Pulmonary artery endothelial cell (primary cell): Measurements from ENCODE around the gene RAB44. TPM values are rescaled to one million over a fixed set of nuclear protein-coding genes. Genes with fewer than 3 reads are reported as not detected.
"Not testable (repeated sequence)": the region's sequence is repeated elsewhere in the genome, so short reads cannot be mapped to it uniquely, and the experiment has no call there.

ENCODE experiments used
- DNase-seq: peaks from one replicate; pipeline ENCODE4 v3.0.0-alpha.2; 2011; ENCODE audit warnings: low read depth, low spot score
- total RNA-seq: library from RNA; depleted of rRNA; stranded (reverse); fragments of >200 nt; gene quantifications from 2 replicates; pipeline ENCODE4 v1.2.3, GENCODE V29; 2014

Gene RAB44
- total RNA-seq, 1 donor from 2014 or later = not detected

DNA sequence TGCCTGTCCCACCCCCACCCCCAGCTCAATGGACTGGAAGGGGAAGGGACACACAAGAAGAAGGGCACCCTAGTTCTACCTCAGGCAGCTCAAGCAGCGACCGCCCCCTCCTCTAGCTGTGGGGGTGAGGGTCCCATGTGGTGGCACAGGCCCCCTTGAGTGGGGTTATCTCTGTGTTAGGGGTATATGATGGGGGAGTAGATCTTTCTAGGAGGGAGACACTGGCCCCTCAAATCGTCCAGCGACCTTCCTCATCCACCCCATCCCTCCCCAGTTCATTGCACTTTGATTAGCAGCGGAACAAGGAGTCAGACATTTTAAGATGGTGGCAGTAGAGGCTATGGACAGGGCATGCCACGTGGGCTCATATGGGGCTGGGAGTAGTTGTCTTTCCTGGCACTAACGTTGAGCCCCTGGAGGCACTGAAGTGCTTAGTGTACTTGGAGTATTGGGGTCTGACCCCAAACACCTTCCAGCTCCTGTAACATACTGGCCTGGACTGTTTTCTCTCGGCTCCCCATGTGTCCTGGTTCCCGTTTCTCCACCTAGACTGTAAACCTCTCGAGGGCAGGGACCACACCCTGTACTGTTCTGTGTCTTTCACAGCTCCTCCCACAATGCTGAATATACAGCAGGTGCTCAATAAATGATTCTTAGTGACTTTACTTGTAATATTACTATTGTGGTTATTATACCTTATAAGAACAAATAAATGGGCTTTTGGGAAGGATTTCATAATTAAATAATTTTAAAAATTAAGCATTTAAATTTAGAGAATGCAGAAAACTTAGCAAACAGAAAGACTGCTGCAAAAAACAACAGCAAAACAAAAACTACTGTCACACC is 10.7 kb upstream of the RAB44 start:
- no peak for DNase-seq

DNA sequence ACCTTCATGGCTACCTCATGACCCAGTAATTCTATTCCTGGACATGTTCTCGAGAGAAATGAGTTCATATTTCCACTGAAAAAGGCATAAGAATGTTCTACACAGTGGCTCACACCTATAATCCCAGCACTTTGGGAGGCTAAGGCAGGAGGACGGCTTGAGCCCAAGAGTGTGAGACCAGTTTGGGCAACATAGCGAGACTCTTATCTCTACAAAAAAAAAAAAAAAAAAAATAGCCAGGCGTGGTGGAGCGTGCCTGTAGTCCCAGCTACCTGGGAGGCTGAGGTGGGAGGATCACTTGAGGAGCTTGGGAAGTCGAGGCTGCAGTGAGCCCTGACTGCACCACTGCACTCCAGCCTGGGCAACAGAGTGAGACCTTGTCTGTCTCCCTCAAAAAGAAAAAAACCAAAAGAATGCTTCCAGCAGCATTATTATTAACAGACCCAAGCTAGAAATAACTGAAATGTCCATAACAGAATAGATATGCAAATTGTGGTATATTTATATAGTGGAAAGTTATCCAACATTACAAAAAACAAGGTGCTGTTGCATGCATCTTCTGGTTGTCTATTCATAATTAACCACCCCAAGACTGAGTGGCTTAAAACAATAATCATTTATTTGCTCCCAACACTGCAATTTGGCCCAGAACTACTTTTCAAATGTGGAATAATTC is 9.4 kb upstream of the RAB44 start:
- DNase-seq = no peak

DNA sequence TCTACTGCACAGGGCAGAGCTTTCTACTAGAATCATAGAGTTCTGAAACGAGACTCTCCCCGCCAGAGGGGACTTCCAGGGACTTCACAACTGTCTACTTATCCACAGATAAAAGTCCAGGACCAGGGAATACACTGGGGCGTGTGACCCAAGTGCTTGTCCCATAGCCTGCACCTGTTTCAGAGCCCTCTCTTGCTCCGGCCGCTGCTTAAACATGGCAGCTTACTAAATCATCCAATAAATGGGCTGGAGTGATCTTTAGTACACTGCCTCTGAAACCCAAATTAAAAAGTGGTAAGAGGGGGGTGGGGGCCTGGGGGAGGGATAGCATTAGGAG is 8.9 kb upstream of the RAB44 start:
- DNase-seq = no peak

DNA sequence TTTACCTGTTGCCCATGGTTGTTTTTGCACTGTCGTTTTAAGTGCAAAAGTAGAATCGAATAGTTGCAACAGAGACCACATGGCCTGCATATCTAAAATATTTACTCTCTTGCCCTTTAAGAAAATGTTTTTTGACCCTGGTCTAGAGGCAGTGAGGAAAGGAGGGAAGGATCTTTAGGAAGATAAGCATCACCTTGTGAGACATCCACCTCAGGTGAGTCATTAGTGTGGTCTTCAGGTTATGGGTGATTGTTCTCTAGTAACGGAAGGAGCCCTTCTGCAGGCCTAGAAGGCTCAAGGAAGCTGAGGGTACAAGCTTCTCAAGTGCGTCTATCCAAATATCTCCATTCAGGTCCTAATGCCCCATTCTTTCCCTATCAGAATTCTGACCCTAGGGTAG is 6.6 kb upstream of the RAB44 start:
- no peak for DNase-seq

DNA sequence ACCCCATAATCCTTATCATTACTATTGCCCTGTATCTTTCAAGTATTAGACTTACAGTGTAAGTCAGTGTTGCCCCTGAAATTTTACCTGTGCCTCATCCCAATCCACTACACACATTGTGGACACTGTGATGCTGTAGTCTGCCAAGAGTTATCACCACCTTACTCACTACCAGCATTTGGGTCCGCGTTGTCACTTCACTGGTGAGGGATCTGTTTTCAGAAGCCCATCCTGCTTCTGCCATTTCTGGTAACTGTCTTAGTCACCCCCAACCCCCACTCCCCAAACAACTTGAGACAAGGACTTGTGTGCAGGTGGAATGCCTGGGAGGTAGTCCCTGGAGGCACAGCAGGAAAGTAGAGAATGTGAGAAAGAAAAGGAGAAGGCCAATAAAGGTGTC is 6.0 kb upstream of the RAB44 start:
- no peak for DNase-seq

DNA sequence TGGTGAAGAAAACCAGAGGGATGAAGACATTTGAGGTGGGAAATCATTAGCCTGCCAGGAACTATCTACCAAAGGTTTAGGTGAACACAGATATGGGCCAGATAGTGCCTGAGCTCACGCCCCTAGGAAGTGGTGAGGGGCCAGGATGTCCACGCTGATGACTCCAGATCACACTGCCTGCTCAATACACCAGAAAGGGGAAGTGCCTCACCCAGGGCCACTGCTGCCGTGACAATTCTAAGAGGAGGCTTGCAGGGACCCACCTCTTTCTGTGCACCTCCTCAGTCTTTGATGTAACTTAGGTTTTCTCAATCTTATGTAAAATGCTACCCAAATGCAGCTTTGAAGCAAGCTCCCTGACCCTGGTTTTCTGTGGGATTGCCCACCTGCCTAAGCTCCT is 5.4 kb upstream of the RAB44 start:
- no peak for DNase-seq

DNA sequence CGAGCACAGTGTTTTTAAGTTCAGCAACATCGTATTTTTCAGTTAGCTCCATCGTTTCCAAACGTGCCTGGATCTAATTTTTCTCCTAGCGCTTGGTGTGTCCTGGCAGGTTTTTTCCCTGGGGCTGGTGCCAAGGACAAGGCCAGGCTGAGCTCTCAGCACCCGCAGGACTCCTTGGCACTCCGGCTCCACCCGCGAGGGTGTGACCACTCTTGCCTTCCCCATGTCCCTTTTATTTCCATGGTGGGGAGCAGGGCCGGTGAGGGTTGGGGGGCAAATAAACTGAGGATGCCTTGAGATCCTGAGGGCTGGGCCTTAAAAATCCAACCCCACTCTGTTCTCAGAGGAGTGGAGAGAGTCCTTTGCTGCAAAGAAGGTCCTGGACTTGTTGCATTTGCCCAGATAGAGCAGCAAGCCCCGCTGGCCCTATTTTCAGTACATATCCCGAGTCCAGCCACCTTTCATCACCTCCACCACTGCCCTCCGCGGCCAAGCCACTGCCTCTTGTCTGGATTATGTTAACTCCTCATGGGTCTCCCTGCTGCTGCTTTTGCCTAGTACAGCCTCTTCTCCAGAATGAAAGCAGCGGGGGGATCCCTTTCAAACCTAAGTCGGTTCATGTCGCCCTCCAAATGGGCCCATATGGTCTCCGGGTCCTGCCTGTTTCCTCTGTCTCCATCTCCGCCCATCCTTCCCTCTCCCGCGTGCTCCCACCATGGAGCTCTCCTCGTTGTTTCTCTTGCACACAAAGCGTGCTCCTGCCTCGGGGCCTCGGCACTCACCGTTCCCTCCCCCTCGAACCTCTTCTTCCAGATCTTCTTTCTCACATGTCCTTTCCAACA is 4.5 kb upstream of the RAB44 start:
- no peak for DNase-seq

DNA sequence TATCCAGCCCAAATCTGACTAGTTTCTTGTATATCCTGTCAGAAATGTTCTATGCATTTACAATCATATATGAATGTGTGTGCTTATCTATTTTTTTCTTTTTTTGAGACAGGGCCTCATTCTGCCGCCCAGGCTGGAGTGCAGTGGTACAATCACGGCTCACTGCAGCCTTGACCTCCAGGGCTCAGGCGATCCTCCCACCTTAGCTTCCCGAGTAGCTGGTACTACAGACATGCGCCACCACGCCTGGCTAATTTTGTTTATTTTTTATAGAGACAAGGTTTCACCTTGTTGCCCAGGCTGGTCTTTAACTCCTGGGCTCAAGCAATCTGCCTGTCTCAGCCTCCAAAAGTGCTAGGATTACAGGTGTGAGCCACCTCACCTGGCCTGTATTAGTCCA is 3.0 kb upstream of the RAB44 start:
- no peak for DNase-seq

DNA sequence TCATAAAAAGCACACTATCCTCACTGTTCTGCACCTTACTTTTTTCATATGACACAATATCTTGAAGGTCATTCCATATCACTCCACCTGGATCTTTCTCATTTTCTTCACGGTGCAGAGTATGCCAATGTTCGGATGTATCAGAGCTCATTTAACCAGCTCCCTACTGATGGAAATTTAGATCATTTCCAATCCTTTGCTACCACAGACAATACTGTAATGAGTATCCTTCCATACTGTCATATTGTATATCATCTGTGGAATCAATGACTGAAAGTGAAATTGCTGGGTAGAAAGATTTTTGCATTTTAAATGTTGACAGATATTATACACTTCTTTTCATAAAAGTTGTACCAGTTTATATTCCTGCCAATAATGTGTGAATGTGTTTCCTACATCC is 2.2 kb upstream of the RAB44 start:
- no peak for DNase-seq

DNA sequence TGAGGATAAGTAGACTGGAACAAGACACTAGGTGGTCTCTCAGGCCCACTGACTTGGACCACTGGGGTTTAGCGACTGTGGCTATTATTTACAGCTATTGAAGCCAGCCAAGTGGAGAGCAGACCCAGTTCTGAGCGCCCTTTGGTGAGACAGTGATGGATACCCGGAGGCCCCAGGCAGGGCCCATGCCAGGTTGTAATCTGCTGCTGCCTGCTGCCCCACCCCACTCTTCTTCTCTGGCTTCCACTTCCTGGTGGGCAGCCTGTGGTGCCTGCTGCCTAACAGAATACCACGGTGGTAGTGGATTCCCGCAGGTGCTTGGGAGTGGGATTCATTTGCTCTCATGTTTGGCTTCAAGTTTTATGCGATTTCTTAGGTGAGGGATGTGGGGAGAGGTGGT is 570 bp downstream of the RAB44 start:
- no peak for DNase-seq

DNA sequence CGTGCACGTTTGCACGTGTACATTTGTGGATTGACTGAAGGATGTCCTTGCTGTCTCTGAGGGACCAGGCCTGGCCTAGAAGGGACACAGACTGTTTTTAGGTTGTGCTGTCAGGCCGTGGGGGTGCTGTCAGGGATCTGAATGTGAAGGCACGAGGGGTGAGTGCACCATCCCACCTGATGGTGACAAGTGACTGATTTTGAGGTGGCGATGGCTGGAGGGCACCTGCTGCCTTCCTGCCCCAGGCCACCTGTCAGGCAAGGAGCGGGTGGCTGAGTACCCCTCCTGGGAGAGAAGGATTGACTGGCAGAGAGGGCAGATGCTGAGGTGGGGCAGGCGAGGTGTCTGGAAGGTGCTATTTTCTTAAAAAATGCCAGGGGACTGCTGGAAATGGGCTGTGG is 1.2 kb downstream of the RAB44 start:
- DNase-seq = no peak

DNA sequence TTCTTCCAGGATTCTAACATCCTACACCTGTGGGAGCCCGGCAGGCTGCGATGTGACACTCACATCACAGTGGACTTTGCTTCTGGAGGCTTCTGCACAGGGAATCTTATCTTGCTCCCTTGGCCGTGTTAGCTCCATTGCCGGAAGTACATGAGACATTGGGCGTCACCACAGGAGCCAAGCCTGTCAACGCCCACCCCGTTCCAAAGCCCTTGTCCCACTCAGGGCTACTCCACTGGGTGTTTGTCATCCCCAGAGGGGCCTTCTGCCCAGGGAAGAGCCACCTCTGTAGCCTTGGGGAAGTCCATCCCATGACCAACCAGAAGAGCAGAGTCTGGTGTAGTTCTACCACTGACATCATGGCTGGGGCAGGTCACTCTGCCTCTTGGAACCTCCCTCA is 1.7 kb downstream of the RAB44 start:
- no peak for DNase-seq

DNA sequence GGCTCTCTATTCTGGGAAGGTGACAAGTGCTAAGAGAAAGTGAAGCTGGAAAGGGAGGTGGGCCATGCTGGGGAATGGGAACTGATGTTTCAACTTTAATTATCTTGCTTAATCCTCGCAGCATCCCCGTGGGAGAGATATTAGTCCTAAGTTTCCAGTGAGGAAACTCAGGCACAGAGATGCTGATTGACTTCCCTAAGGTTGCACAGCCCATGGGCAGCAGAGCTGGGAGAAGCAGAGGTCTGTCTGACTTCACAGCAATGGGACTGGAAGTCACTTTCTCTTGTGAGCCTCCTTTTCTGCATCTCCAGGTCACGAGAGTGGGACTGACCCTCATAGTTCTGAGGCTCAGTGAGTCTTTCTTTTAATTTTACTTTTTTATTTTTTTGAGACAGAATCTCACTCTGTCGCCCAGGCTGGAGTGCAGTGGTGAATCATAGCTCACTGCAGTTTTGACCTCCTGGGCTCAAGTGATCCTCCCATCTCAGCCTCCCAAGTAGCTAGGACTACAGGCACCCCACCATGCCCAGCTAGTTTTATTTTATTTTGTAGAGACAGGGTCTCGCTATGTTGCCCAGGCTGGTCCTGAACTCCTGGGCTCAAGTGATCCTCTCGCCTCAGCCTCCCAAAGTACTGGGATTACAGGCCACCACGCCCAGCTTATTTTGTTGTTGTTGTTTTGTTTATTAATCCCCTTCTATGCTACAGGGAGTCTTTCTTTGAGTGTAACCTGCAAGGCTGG is 2.6 kb downstream of the RAB44 start:
- no peak for DNase-seq

DNA sequence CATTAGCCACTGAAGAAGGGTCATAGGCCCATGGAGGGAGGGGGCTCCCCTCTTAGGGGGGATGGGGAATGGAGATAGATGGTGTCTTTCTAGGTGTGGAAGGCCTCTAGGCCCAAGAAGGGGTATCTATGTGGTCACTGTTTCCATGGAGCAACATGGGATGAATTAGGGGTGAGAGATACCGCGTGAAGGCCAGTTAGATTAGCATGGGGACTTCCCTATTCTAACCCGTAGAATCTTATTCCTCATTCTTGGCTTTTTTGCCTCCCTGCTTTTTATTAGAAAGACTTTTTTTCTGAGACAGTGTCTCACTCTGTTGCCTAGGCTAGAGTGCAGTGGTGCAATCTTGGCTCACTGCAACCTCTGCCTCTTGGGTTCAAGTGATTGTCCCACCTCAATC is 3.2 kb downstream of the RAB44 start:
- DNase-seq = no peak

DNA sequence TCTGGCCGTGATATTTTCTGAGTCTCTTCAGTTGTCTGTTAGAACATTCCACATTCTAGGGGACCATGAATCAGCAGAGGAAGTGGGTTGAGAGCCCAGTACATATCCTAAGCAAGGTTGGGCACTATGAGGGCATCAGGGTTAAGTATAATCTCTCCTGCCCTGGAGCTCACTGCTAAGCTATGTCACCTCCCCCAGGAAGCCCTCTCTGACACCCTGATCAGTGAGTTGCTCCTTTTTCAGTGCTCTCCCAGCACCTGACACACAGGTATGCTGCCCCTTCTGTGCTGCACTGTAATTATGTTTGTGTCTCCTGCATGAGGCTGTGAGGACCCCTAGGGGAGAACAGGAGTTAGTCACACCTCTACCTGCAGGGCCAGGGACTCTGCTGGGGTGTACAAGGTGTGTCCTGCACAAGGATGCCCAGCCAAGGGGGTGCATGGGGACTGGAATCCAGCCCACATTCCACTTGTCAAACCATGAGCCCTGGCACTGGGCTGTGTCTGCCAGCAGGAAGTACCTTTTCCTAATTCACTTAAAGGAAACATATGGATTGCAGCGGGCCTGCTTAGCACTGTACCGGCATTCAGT is 3.9 kb downstream of the RAB44 start:
- no peak for DNase-seq

DNA sequence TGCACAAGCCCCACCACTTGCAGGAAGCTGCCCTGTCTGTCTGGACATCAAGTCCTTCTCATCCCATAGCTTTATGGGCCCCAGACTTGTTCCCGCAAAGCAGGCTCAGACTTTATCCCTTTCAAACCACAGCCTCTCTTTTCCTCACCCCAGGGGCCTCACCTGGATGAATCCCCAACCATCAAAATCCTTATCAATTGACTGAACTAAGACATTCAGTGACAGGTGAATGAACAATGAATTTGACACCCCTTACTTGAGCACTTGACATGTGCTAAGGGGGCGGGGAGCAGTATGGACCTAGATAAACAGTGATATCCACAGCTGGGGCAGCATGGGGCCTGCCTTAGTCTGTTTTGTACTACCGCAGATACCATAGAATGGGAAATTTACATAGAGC is 5.0 kb downstream of the RAB44 start:
- no peak for DNase-seq

DNA sequence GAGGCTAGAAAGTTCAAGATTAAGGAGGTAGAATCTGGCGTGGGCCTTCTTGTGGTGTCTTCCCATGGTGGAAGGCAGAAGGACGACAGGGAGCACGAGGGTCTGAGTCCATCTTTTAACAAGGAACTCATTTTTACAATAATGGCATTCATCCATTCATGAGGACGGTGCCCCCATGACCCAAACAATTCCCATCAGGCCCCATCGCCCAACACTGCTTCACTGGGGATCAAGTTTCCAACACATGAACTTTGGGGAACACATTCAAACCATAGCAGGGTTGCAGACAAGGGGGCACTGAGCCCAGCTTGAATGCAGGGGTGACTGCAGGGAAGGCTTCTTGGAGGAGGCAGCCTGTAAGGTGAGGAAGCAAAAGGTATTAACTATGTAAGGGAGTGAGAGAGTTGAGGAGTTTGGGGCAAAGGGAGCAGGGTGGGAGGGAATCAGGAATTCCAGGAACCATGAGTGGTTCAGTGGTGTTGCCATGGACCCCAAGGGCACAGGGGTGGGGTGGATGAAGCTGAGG is 5.5 kb downstream of the RAB44 start:
- no peak for DNase-seq

DNA sequence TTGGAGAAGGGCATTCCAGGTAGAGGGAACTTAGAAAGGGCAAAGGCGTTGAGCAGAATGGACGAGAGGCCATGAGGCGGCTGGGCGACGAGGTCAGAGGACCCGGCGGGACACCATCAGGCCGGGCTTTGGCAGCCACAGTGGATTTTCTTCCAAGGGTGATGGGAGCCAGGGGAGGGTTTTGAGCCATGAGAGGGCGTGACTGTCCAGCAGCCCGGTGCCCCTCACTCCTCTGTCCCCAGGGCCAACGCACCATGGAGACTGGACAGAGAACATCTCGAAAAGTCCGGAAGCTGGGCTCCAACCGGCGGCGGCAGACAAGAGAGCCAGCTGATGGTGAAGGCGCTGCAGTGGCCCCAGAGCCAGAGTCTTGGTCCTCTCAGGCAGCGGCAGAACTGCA is 6.4 kb downstream of the RAB44 start:
- DNase-seq = no peak

DNA sequence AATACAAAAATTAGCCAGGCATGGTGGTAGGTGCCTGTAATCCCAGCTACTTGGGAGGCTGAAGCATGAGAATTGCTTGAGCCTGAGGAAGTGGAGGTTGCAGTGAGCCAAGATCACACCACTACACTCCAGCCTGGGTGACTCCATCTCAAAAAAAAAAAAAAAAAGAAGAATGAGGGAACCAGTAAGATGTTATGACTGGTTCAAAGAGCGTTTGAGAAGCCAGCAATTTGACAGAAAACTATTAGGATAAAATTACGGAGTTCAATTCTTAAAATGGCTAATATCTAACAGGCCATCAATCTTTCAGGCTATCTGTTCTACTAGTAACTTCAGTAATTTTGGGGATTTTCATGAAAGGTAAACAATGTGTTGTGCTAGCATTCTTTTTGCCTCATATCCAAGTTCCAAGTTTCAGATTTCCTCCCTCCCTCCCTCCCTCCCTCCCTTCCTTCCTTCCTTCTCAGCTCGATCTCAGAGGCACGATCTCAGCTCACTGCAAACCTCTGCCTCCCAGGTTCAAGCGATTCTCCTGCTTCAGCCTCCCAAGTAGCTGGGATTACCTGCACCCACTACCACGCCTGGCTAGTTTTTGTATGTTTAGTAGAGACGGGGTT is 7.4 kb downstream of the RAB44 start:
- DNase-seq = not testable (repeated sequence)

DNA sequence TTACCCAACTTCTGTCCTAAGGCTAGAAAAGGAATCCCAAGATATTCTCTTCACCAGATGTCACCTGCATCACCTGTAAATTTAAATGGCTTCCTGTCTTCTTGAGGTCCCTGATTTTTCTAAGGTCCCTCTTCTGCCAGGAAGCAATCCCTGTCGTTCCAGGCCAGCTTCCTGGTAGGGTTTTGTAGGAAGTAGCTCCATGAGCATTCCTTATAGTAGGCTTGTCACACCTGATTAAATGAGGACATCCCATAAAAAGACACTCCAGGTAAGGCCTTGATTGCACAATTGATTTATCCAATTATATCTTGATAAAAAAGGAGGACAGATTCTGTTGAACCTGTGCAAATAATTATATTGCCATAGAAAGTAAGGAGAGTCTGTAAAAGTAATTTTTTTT is 8.7 kb downstream of the RAB44 start:
- no peak for DNase-seq

DNA sequence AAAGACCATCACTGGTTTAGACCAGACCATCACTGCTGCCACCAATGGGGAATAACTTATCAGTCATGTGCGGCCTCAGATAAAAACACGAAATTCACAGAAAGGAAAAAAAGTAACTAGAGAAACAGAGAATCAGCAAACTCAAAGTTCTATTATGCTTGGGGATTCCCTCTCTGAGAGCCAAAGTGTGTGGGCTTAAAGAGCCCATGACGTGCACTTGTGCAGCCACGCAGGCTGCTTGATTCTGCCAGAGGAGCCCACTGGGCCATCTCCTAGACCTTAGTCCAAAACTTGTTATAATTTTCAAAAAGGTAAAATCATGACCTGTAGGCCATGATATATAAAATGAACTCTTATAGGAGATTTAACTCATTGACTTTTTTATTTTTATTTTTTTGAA is 15.2 kb downstream of the RAB44 start:
- no peak for DNase-seq
